ENCODE measurements around the gene WDR4.
A peak's percentile ranks its signal among the peaks of the same experiment; 100 is the strongest.
"Not testable (repeated sequence)": the region's sequence is repeated elsewhere in the genome, so short reads cannot be mapped to it uniquely, and the experiment has no call there.

Gene WDR4

GRCh38 chr21:42839271-42840231 lies 39.8 kb downstream of the WDR4 start:
- no peak for DNase-seq (ENCODE audit: low read depth)

- not testable (repeated sequence) for DNase-seq (ENCODE audit: low read depth)
Measured at GRCh38 chr21:42838212-42838690, 41.1 kb downstream of the WDR4 start.

- DNase-seq (ENCODE audit: low read depth): no peak
Measured at GRCh38 chr21:42837421-42838211, 41.7 kb downstream of the WDR4 start.

GRCh38 chr21:42836767-42837301 lies 42.5 kb downstream of the WDR4 start:
- DNase-seq (ENCODE audit: low read depth): no peak

- no peak for DNase-seq (ENCODE audit: low read depth)
Measured at GRCh38 chr21:42836402-42836666, 43.0 kb downstream of the WDR4 start.

GRCh38 chr21:42835611-42836401 lies 43.5 kb downstream of the WDR4 start:
- no peak for DNase-seq (ENCODE audit: low read depth)

GRCh38 chr21:42835211-42835610 lies 44.1 kb downstream of the WDR4 start:
- DNase-seq (ENCODE audit: low read depth): no peak

- DNase-seq (ENCODE audit: low read depth): no peak
Measured at GRCh38 chr21:42834726-42835191, 44.6 kb downstream of the WDR4 start.

- no peak for DNase-seq (ENCODE audit: low read depth)
Measured at GRCh38 chr21:42833859-42834725, 45.2 kb downstream of the WDR4 start.

GRCh38 chr21:42833439-42833815 lies 45.9 kb downstream of the WDR4 start:
- DNase-seq (ENCODE audit: low read depth): no peak

- DNase-seq (ENCODE audit: low read depth): not testable (repeated sequence)
Measured at GRCh38 chr21:42832321-42832630, 47.1 kb downstream of the WDR4 start.

GRCh38 chr21:42830456-42831455 lies 48.6 kb downstream of the WDR4 start:
- DNase-seq (ENCODE audit: low read depth): no peak

- no peak for DNase-seq (ENCODE audit: low read depth)
Measured at GRCh38 chr21:42829954-42830353, 49.4 kb downstream of the WDR4 start.

GRCh38 chr21:42829417-42829816 lies 49.9 kb downstream of the WDR4 start:
- no peak for DNase-seq (ENCODE audit: low read depth)

- no peak for DNase-seq (ENCODE audit: low read depth)
Measured at GRCh38 chr21:42827588-42827987, 51.8 kb downstream of the WDR4 start.

GRCh38 chr21:42820616-42821465 lies 58.5 kb downstream of the WDR4 start:
- DNase-seq (ENCODE audit: low read depth): no peak

GRCh38 chr21:42819861-42820615 lies 59.3 kb downstream of the WDR4 start:
- no peak for DNase-seq (ENCODE audit: low read depth)

- peak; percentile 52 for DNase-seq (ENCODE audit: low read depth)
Measured at GRCh38 chr21:42818328-42818749, 61.0 kb downstream of the WDR4 start.

All from activated gamma-delta T cell treated with anti-CD3 and anti-CD28 coated beads, Interleukin-2, amount 50 U/mL, for 16 hours (primary cell).